C4-2B (cell line): Measurements from ENCODE around the gene XPR1.

Source experiments
- CTCF ChIP-seq: fragments of 450-650 bp; conservative IDR thresholded peaks from 2 replicates; pipeline ENCODE4 v1.5.1; 2017; ENCODE audit warnings: mild to moderate bottlenecking
- ZFX ChIP-seq: fragments of 450-650 bp; IDR thresholded peaks from 2 replicates; pipeline ENCODE4 v1.6.1; 2017

- TF ChIP-seq CTCF (no peak), ZFX (no peak)
These were observed 180.1 kb downstream of the XPR1 start for GRCh38 chr1:180811886-180812285.
